K562 (cell line): ENCODE data around the gene EP300. TPM values are rescaled to one million over a fixed set of nuclear protein-coding genes. Genes with fewer than 3 reads are reported as not detected.

Experiments used
- CGGBP1 ChIP-seq: fragments of 250-450 bp; sonication (Bioruptor Pico); IDR thresholded peaks from 2 replicates; pipeline ENCODE4 v1.9.0; 2021; ENCODE audit warnings: mild to moderate bottlenecking
- CTCF ChIP-seq, 3 experiments: IDR thresholded peaks in 2 of 3; conservative IDR thresholded peaks in 1 of 3; 2 replicates each; pipeline ENCODE4 v1.5.1; 2011 to 2012; ENCODE audit warnings: low read length in 3 of 3, mild to moderate bottlenecking in 3 of 3, control low read depth in 2 of 3, improper control_type of control experiment in 1 of 3, inconsistent platforms in 1 of 3, low read depth in 1 of 3, mixed read lengths in 1 of 3, moderate library complexity in 1 of 3; ENCODE audit not compliant: insufficient read depth in 2 of 3
- CXXC5 ChIP-seq: fragments of 250-450 bp; sonication (Bioruptor Pico); IDR thresholded peaks from 2 replicates; pipeline ENCODE4 v1.8.0; 2022; ENCODE audit warnings: inconsistent platforms, mild to moderate bottlenecking, moderate library complexity
- ELF2 ChIP-seq: fragments of 250-450 bp; sonication (Bioruptor Pico); IDR thresholded peaks from 2 replicates; pipeline ENCODE4 v1.5.0; 2021; ENCODE audit warnings: mild to moderate bottlenecking
- GATAD2A ChIP-seq: fragments of 450-650 bp; IDR thresholded peaks from 2 replicates; pipeline ENCODE4 v1.6.1; 2017
- GATAD2B ChIP-seq: fragments of 450-650 bp; IDR thresholded peaks from 2 replicates; pipeline ENCODE4 v1.6.1; 2017; ENCODE audit warnings: mild to moderate bottlenecking, borderline replicate concordance
- HCFC1 ChIP-seq: IDR thresholded peaks from 2 replicates; pipeline ENCODE4 v1.6.1; 2012; ENCODE audit warnings: low read depth, low read length, improper control_type of control experiment
- JUND ChIP-seq, 2 experiments: IDR thresholded peaks; 2 replicates in 1 of 2; 3 replicates in 1 of 2; pipeline ENCODE4 v1.6.1; 2011; ENCODE audit warnings: borderline replicate concordance in 2 of 2, low read depth in 2 of 2, low read length in 2 of 2, improper control_type of control experiment in 1 of 2, missing biosample characterization in 1 of 2, missing genetic modification characterization in 1 of 2, missing genetic modification reagents in 1 of 2
- NEUROD1 ChIP-seq: fragments of 150-350 bp; IDR thresholded peaks from 2 replicates; pipeline ENCODE4 v1.6.1; 2014; ENCODE audit warnings: borderline replicate concordance, low read length, low read depth; ENCODE audit not compliant: partially characterized antibody
- POLR2A ChIP-seq: fragments of 450-650 bp; conservative IDR thresholded peaks from 2 replicates; pipeline ENCODE4 v1.6.1; 2016
- POLR3G ChIP-seq: IDR thresholded peaks from 2 replicates; pipeline ENCODE4 v1.6.1; 2011; ENCODE audit not compliant: insufficient read length, insufficient replicate concordance; ENCODE audit errors: extremely low read depth
- SMAD1 ChIP-seq: fragments of 150-350 bp; IDR thresholded peaks from 2 replicates; pipeline ENCODE4 v1.6.1; 2014; ENCODE audit warnings: low read length, low read depth; ENCODE audit not compliant: partially characterized antibody
- TAL1 ChIP-seq: fragments of 450-650 bp; IDR thresholded peaks from 2 replicates; pipeline ENCODE4 v1.6.1; 2016; ENCODE audit warnings: mild to moderate bottlenecking
- TARDBP ChIP-seq: fragments of 450-650 bp; IDR thresholded peaks from 2 replicates; pipeline ENCODE4 v1.6.1; 2016
- TRIM24 ChIP-seq, 2 experiments: fragments of 450-650 bp; IDR thresholded peaks; 2 replicates each; pipeline ENCODE4 v1.6.1; 2016
- ZFPM2 ChIP-seq: fragments of 250-450 bp; sonication (Bioruptor Pico); IDR thresholded peaks from 2 replicates; pipeline ENCODE4 v1.5.1; 2022; ENCODE audit warnings: mild to moderate bottlenecking
- ZKSCAN3 ChIP-seq: fragments of 250-450 bp; sonication (Bioruptor Pico); IDR thresholded peaks from 2 replicates; pipeline ENCODE4 v1.4.0; 2020
- ZNF146 ChIP-seq: IDR thresholded peaks from one replicate; pipeline ENCODE4 v1.6.1; 2018; ENCODE audit warnings: missing compliant biosample characterization; ENCODE audit not compliant: unreplicated experiment
- polyA plus RNA-seq, 8 experiments: library from polyadenylated mRNA; depleted of rRNA in 4 of 8; stranded (reverse) in 5 of 8; unstranded in 3 of 8; fragments of >200 nt; fragmentation: Nextera tagmentation in 2 of 8; fragmentation: Illumina TruSeq in 1 of 8; extraction: Ambion mirVana in 2 of 8; extraction: Trizol in 1 of 8; gene quantifications; 2 replicates each; pipeline versions ENCODE4 v1.2.1 to v1.2.3, GENCODE V29; 2011 to 2014; ENCODE audit warnings: inconsistent platforms in 1 of 8, missing spikeins in 1 of 8
- total RNA-seq, 7 experiments: library from RNA; depleted of rRNA in 6 of 7; stranded (reverse); fragments of >200 nt in 6 of 7; fragmentation: Illumina TruSeq in 2 of 7; extraction: Trizol in 2 of 7; gene quantifications; 2 replicates each; pipeline versions ENCODE4 v1.2.1 to v1.2.3, GENCODE V29; 2011 to 2021; ENCODE audit warnings: low replicate concordance in 1 of 7
- TF ChIP-seq, protein P1 (sequence below): fragments of 200-400 bp; formaldehyde crosslinking; IDR thresholded peaks from 2 replicates; pipeline ENCODE4 v1.6.1; 2017; ENCODE audit warnings: mild to moderate bottlenecking, low read depth, low read length, moderate library complexity
- TF ChIP-seq, protein P2 (sequence below): sonication (generic); formaldehyde crosslinking; IDR thresholded peaks from 2 replicates; pipeline ENCODE4 v1.8.0; 2022; ENCODE audit warnings: mild to moderate bottlenecking, missing genetic modification reagents

EP300 gene
- total and polyA plus RNA-seq, 9 of the 15 experiments (the other 6 are each of a cell fraction or from before 2014, with no cell fraction given) = 2.2 to 28.6 (median 10.9) TPM

- no peak for TF ChIP-seq ZNF146 (CRISPR knock-in tag)
- TF ChIP-seq ELF2 (CRISPR knock-in tag) = no peak
- TF ChIP-seq HCFC1 = peak; percentile 11; the same call in 1 of the 2 replicates
- no peak for TF ChIP-seq GATAD2A
- TF ChIP-seq CGGBP1 (CRISPR knock-in tag) = no peak; the same call in 1 of the 2 replicates
- peak; percentile 54 for TF ChIP-seq CXXC5
- no peak for TF ChIP-seq TARDBP
- TF ChIP-seq, protein P1, sequence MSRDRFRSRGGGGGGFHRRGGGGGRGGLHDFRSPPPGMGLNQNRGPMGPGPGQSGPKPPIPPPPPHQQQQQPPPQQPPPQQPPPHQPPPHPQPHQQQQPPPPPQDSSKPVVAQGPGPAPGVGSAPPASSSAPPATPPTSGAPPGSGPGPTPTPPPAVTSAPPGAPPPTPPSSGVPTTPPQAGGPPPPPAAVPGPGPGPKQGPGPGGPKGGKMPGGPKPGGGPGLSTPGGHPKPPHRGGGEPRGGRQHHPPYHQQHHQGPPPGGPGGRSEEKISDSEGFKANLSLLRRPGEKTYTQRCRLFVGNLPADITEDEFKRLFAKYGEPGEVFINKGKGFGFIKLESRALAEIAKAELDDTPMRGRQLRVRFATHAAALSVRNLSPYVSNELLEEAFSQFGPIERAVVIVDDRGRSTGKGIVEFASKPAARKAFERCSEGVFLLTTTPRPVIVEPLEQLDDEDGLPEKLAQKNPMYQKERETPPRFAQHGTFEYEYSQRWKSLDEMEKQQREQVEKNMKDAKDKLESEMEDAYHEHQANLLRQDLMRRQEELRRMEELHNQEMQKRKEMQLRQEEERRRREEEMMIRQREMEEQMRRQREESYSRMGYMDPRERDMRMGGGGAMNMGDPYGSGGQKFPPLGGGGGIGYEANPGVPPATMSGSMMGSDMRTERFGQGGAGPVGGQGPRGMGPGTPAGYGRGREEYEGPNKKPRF = no peak
- no peak for TF ChIP-seq NEUROD1
- TF ChIP-seq TAL1 = no peak
- TF ChIP-seq CTCF (IDR thresholded peaks at IDR 0.05 in 2 of 3, conservative IDR thresholded peaks at IDR 0.05 in 1 of 3; ENCODE audit: insufficient read depth in 2 of 3, low read depth in 1 of 3, low read length in 3 of 3) = peak in 2 of 3 experiments; percentile 4 to 19; a peak in 1 of 6 replicates
- TF ChIP-seq, protein P2, sequence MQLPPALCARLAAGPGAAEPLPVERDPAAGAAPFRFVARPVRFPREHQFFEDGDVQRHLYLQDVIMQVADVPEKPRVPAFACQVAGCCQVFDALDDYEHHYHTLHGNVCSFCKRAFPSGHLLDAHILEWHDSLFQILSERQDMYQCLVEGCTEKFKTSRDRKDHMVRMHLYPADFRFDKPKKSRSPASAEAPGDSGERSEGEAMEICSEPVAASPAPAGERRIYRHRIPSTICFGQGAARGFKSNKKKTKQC = no peak
- peak; percentile 58 for TF ChIP-seq POLR2A
- TF ChIP-seq TRIM24 (IDR thresholded peaks at IDR 0.05) = no peak
- TF ChIP-seq SMAD1 = no peak
- peak; percentile 63; the same call in 1 of the 2 replicates for TF ChIP-seq GATAD2B
- TF ChIP-seq ZFPM2 (CRISPR knock-in tag) = no peak
- TF ChIP-seq POLR3G = no peak
- TF ChIP-seq JUND (IDR thresholded peaks at IDR 0.05; ENCODE audit: borderline replicate concordance, low read depth, low read length) = peak; percentile 19; the same call in 1 of the 2 replicates
- no peak for TF ChIP-seq JUND (tag; IDR thresholded peaks at IDR 0.05; ENCODE audit: borderline replicate concordance, low read depth, low read length)
- TF ChIP-seq ZKSCAN3 (CRISPR knock-in tag) = no peak
Observed at GRCh38 chr22:41092023-41092817, at the start of gene EP300 (continued).
